ENCODE results near the gene CHM. TPM values are rescaled to one million over a fixed set of nuclear protein-coding genes. Genes with fewer than 3 reads are reported as not detected.
"Not testable (repeated sequence)": the region's sequence is repeated elsewhere in the genome, so short reads cannot be mapped to it uniquely, and the experiment has no call there.

CHM gene
- polyA plus RNA-seq, 3 donors, result 4.1 to 10.1 (median 7.7) TPM

DNA sequence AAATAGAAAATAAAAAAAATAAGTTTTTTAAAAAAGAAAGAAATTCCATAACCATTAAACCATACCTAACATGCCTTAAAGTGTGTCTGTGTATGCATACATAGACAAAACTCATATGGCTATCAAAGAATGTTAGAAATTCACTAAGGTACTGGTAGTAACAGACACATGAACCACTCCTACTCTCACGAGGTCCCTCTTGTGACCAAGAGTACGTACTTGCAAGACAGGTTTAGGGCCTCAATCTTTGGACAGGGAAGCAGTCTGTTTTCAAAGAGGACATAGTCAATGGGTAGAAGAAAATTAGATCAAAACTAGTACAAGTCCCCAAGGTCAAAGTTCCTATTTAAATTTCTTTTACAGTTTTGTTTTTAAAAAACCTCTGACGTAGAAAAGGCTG is 117.3 kb downstream of the CHM start:
- WGBS, 3 donors, result 67 to 93% (median 72%) methylated on average over 3 of the region's 3 CpGs
- H3K27ac ChIP-seq (ENCODE audit: low read depth, low read length), result no peak overlapping the region

DNA sequence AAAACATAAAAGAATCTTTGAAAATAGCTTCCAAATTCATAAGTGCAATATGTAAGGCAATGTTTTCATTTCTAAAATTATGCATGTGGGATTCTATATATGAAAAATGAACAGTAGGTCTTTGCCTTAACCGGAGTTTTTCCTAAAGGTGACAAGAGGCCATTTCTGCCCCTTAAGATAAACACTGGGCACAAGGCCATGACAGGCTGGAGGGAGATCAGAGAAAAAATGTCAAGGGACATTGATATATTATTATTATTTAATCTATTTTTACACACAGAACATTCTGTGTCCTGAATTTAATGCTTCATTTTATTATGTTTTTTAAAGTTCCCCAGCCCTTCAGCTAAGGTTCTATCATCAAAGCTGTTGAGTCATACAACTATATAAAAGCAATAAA is 118.8 kb downstream of the CHM start:
- H3K27ac ChIP-seq (ENCODE audit: low read depth, low read length), result no peak overlapping the region

DNA sequence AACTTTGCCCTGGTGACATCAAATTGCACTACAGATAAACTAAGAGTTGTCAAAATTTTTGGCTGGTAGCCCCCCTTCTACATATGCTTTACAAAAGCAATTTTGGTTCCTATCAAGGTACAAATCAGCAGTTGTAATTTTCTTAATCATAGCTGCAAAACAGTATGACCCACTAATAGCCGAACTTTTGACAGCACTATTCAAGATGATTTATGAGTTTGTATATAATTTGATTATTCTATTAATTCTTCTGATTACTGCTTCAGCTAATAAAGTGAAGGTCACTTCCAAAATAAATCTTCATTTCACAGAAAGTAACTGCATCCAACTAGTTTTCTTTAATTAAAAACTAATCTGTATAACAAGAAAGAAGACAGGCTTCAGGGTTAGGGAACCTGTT is 119.6 kb downstream of the CHM start:
- WGBS, 3 donors, result 54 to 76% (median 63%) methylated on average over 1 of the region's 1 CpG
- no peak overlapping the region for H3K27ac ChIP-seq (ENCODE audit: low read depth, low read length)

More for the DNA sequence above, 118.8 kb downstream of the CHM start:
- WGBS, 3 donors, result 17 to 68% (median 66%) methylated on average over 1 of the region's 1 CpG

DNA sequence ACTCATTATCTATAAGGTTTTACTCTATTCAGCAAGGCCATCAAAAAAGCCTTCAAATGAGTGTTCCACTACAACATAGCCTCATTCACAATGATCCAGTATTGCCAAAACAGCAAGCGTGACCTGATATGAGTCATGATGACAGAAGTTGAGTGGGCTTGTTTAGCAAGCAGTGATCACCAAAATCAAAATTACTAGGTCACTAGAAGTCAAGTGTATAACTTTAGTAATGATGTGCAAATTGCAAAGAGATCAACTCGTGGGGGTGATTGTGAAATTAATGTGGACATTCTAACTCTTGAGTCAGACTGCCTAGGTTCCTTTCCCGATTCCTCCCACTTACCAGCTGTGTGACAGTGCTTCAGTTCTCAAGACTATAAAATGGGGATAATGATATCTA is 124.5 kb downstream of the CHM start:
- WGBS, 3 donors, result 57 to 88% (median 59%) methylated on average over 3 of the region's 3 CpGs
- H3K27ac ChIP-seq (ENCODE audit: low read depth, low read length), result no peak overlapping the region

DNA sequence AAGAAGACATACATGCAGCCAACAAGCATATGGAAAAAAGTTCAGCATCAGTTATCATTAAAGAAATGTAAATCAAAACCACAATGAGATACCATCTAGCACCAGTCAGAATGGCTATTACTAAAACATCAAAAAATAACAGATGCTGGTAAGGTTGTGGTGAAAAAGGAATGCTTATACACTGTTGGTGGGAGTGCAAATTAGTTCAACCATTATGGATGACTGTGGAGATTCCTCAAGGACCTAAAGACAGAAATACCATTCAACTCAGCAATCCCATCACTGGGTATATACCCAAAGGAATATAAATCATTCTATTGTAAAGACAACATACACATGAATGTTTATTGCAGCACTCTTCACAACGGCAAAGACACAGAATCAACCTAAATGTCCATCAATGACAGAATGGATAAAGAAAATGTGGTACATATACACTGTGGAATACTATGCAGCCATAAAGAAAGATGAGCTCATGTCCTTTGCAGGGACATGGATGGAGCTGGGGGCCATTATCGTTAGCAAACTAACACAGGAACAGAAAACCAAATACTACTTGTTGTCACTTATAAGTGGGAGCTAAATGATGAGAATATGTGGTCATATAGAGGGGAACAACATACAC is 130.6 kb downstream of the CHM start:
- not testable (repeated sequence) for H3K27ac ChIP-seq (ENCODE audit: low read depth, low read length)
- WGBS, 3 donors, result 94 to 99% (median 96%) methylated on average over 2 of the region's 2 CpGs

DNA sequence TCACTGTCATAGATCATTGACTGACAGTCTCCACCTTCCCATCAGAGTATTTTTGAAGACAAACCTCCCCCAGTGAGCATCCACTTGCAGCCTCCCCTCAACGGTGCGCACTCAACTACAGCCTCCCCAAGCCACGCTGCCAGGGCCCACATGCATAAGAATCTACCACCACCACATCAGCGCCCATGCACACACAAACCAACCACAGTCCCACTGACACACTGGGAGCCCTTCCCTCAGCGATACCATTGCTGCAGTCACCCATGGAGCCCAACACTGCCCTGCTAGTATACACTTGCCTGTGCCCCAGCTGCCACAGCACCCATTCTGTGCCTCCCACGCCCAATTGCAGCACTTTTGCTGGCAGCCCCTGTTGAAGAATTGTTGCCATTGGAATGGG is 132.9 kb downstream of the CHM start:
- no peak overlapping the region for H3K27ac ChIP-seq (ENCODE audit: low read depth, low read length)
- WGBS, 3 donors, result 88 to 100% (median 98%) methylated on average over 6 of the region's 6 CpGs

DNA sequence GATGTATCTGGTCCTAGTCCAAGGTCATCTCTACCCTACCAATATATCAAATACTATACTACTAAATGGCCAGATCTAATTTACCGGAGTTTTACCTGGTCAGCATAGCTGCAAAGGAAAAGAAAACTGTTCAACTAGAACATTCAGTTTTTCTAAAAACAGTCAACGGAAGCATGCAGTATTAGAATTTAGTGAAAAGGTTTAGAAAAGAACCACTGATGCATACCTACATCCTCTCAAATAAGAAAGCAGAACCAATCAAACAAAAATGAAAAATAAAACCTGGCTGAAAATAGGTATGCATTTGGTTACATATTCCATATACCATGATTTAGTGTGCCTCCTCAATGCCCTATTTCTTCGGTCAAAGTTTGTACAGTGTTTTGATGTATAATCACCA is 140.0 kb downstream of the CHM start:
- 90 to 99% (median 94%) methylated on average over 3 of the region's 3 CpGs for WGBS, 3 donors
- no peak overlapping the region for H3K27ac ChIP-seq (ENCODE audit: low read depth, low read length)

DNA sequence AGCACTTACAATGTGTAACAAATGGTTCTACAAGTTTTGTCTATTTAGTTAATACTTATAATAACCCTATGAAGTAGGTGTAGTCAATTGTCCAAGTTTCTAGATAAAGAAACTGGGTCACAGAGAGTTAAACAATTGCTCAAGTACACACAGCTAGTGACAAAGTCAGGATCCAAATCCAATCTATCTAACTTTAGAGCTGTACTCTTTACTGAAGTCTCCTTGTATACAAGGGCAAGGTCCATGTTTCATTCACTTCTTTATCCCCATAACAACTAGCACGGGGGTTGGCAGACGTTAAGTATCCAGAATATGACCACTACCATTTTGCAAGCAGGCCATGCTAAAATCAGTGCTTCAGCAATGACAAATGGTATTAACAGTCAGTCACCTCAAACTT is 141.0 kb downstream of the CHM start:
- no peak overlapping the region for H3K27ac ChIP-seq (ENCODE audit: low read depth, low read length)
- 46 to 94% (median 88%) methylated on average over 2 of the region's 2 CpGs for WGBS, 3 donors

DNA sequence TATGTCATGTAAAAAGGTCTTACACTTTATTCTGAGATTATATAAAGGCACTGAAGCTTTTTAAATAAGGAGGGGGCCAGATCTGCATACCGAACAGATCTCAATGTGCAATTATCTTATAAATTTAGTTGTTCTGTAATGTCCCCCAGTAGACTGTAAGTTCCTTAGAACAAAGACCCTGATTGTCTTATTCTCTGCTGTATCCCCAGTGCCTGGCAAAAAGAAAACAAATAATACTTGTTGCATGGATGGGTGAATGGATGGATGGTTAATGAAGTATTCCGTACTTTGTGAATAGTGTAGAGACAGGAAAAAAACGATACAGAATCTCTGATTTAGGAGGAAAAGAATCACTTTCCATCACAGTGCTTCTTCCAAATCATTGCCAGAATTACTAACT is 141.5 kb downstream of the CHM start:
- H3K27ac ChIP-seq (ENCODE audit: low read depth, low read length), result no peak overlapping the region
- 81 to 96% (median 85%) methylated on average over 3 of the region's 3 CpGs for WGBS, 3 donors

DNA sequence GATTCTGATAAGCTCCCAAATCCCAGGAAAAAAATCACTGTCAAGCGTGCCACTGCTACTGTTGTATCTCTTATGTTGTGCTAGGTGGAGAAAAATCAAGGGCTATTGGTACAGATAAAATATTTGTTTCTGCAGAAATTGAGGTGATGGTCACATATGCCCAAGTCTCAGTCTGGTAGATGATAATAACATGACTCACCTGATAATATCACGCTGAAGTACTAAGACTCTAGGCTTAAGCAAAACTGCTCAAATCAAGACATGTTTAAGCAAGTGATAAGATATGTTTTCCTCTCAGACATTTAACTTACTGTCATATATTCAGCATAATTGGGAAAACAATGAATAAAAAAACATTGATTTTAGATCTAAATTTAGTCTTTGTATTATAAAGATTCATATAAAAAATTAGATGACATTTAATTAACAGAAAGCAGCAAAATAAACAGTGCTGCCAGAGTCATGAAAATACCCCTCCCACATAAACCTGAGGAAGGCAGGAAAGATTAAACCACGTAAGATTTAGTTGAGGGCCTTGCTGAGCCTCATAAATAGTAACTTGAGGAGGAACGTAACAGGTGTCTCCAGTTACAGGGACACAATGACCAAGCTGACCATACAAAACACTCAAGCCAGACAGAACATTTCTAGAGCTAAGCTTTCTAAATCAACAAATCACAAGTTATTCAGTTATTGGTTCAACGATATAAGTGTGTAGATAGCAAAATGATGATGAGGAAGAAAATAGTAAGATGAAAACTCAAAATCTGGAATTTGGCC is 143.5 kb downstream of the CHM start:
- no peak overlapping the region for H3K27ac ChIP-seq (ENCODE audit: low read depth, low read length)
- 65 to 92% (median 77%) methylated on average over 5 of the region's 5 CpGs for WGBS, 3 donors

DNA sequence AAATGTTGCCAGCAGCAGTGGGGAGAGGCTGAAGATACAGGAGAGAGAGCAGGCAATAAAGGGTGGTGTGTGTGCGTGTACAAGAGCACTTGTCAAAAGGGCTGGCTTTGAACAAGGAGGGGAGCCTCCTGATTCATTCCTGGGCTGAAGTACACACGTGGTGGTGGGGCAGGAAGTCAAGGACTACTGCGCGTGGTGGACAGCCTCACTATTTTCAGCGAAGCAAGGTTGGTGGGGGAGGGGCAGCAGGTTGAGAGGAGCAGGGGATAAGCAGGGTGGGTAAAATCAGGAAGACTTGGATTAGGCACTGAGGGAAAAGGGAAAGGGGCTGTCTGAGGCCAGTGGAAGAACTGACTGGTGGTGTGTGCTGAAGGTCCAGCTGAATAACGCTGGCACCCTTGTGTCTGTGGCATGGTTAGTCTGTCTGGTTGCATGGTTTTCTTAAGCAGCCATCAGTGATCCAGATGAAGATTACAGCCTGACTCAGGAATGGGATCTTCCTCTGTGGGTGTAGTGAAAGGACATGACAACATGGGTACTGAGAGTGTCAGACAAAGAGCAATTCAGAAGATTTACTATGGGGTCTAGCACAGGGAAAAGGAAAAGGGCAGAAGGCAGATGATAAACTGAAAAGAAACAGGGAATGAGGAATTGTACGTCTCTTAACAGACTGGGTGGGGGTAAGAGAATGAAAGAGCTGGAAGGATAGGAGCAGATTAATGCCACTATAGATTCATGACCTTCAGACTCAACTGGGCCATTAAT is 149.8 kb downstream of the CHM start:
- no peak overlapping the region for H3K27ac ChIP-seq (ENCODE audit: low read depth, low read length)
- 72 to 91% (median 80%) methylated on average over 4 to 7 of the region's 7 CpGs for WGBS, 3 donors

DNA sequence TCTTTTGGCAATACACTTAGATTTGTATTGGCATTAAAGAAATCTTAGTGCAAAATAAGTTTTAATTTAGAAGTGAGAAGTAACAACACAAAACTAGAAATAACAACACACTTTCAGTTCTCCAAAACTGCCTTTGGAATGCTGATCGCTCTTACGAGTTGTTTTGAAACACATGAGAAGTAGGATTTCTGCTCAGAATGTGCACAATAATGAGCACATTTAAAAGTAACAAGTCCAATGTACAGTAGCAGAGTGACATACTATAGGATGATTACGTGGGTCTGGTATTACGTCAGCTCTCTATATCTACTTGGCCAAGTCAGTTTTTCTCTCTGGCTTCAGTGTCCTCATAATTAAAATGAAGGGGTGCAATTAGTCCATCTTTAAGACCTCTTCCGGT is 164.8 kb downstream of the CHM start:
- 84 to 93% (median 84%) methylated on average over 5 of the region's 5 CpGs for WGBS, 3 donors

DNA sequence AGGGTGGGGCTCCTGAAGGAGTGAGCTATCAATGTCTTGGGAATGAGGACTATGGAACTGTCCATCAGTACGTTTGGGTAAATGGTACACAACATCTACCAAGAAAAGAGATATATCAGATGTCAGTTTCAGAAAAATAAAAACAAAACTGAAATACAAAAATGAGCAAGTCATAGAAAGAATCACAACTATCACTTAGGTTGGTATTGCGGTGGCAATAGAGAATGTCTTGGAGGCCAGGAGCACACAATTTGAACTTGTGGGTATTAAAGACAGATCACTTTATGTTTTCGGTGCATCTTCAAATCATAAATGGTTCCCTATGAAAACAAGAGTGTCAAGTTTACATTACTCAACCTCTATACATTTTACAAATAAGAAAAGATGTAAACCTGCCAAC is 176.8 kb downstream of the CHM start:
- H3K27ac ChIP-seq (ENCODE audit: low read depth, low read length), result no peak overlapping the region
- WGBS, 3 donors, result 87 to 96% (median 92%) methylated on average over 3 of the region's 3 CpGs

More for the DNA sequence above, 164.8 kb downstream of the CHM start:
- no peak overlapping the region for H3K27ac ChIP-seq (ENCODE audit: low read depth, low read length)

DNA sequence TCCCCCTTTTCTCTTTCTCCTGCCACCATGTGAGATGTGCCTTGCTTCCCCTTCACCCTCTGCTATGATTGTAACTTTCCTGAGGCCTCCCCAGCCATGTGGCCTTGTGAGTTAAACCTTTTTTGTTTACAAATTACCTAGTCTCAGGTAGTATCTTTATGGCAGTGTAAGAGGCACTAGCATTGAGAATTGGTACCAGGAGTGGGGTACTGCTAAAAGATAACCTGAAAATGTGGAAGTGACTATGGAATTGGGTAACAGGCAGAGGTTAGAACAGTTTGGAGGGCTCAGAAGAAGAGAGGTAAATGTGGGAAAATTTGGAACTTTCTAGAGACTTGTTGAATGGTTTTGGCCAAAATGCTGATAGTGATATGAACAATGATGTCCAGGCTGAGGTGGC is 182.0 kb downstream of the CHM start:
- H3K27ac ChIP-seq (ENCODE audit: low read depth, low read length), result no peak overlapping the region

DNA sequence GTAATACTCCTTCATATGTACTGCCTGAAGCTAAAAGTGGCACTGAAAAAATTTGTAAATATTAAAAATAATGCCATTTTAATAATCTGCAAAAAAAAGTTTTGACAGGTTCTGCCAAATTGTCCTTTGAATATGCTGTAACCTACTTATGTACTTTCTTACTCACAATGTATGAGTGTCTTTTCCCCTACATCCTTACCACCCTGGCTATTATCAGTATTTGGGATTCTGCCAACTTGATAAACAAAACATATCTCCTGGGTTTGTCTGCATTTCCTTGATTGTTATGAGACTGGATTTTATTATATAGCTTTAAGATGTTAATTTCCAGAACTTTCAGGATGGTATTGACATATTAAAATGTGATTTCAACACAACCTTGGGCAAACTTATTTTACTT is 187.9 kb downstream of the CHM start:
- H3K27ac ChIP-seq (ENCODE audit: low read depth, low read length), result no peak overlapping the region

DNA sequence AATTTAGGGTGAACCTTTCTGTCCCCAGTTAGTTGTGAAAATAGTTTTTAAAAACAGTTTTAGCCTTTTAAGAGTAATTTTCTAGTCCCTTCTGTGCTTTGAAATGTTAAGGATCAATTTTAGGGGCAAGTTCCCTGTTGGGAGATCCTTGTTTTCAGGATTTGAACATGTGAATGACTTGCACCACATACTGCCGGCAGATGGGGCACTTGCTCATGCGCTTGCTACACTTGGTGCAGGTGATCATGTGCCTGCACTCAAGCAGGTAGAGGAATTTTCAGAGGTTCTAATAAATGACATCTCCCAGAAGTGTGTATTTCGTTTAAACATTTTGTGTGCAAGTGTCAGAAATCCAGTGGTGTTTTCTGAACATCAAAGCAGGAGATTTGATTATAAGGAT is 195.9 kb downstream of the CHM start:
- 31 to 38% (median 34%) methylated on average over 3 of the region's 3 CpGs for WGBS, 3 donors

DNA sequence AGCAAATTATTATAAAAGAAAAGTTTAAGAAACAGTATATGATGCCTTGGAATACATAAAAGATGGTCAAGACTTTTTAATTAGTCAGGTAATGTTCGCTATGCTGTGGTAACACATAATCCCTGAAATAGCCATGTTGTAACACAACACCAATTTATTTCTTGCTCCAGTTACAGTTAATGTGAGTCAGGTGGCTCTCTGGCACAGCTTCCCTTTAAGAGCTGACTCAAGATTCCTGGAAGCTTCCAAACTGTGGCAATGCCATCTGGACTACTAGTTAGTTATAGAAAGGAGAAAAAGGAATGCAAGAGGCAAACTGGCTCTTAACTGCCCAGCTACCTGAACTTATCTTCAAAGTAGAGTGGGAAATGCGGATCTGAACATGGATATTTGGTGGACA is 210.5 kb downstream of the CHM start:
- H3K27ac ChIP-seq (ENCODE audit: low read depth, low read length), result no peak overlapping the region
- WGBS, 3 donors, result 62 to 90% (median 77%) methylated on average over 2 of the region's 2 CpGs

More for the DNA sequence above, 195.9 kb downstream of the CHM start:
- no peak overlapping the region for H3K27ac ChIP-seq (ENCODE audit: low read depth, low read length)

DNA sequence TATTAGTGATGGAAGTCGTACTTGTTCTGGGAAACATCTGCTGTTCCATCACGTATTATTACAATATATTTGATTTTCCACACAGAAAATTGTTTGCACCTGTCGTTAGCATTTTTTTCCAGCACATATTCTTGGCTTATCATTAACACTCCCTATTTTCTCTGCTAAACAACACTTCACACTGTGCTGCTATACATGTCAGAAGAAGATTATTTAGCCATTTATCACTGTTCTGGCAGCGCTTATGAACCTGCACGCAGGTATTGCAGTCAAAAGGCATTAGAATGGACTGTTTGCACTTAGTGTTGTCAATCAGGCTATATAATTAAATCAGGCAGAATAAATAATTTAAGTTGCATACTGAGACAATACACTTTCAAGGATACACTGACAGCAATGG is 218.6 kb downstream of the CHM start:
- H3K27ac ChIP-seq (ENCODE audit: low read depth, low read length), result no peak overlapping the region
- 13 to 74% (median 65%) methylated on average over 5 of the region's 5 CpGs for WGBS, 3 donors

DNA sequence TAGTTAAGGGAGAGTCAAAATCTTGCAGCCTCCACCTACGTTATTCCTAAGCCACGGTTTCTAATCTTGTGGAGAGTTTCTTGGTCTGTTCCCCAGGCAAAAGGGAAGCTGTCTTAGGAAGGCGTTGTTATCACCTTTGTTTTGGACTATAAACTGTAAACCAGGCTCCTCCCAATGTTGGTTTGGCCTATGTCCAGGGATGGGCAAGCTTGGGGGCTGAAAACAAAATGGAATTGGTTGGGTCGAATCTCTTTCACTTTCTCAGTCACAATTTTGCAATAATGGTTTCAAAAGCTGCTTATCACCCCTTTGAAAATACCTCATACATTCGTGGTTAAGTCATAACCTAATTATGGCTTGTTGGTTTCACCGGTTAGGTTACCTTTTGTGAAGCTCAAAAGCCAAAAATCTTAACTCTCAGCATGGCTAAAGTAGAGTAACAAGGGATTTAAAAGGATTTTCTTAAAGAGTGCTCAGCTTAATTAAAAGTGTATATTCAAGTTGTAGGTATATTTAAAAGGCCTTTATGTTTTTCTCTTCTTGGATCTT is 232.1 kb downstream of the CHM start:
- 59 to 76% (median 70%) methylated on average over 6 of the region's 6 CpGs for whole genome bisulfite sequencing, 3 donors
- H3K27ac ChIP-seq (ENCODE audit: low read depth, low read length), result no peak overlapping the region

Data from adipose tissue (tissue), 3 donors.